Keratinocyte (primary cell): Measurements from ENCODE around the gene SLC30A3. TPM values are rescaled to one million over a fixed set of nuclear protein-coding genes. Genes with fewer than 3 reads are reported as not detected.

ENCODE experiments used
- DNase-seq: peaks from one replicate; pipeline ENCODE4 v3.0.0-alpha.2; 2011; ENCODE audit warnings: low read depth, missing footprints, low spot score
- FAIRE-seq: peaks from 2 replicates; lab custom pipeline; 2011; peaks lifted over from hg19 to GRCh38; lab: Jason Lieb, UNC
- H2AFZ ChIP-seq: 2 replicates; pipeline ENCODE4 v1.6.0; 2012; ENCODE audit warnings: low read length, control low read depth, inconsistent platforms; ENCODE audit not compliant: control insufficient read depth
- H3K27ac ChIP-seq: 2 replicates; pipeline ENCODE4 v1.5.1; 2011; ENCODE audit warnings: low read length; ENCODE audit not compliant: control insufficient read depth, insufficient read depth
- H3K27me3 ChIP-seq: 3 replicates; pipeline ENCODE4 v1.6.0; 2011; ENCODE audit warnings: low read length; ENCODE audit not compliant: control insufficient read depth, insufficient read depth; ENCODE audit errors: extremely low read depth
- H3K36me3 ChIP-seq, 2 experiments: 2 replicates in 1 of 2; 3 replicates in 1 of 2; pipeline ENCODE4 v1.5.1; 2011; ENCODE audit warnings: low read length in 2 of 2, mild to moderate bottlenecking in 1 of 2; ENCODE audit not compliant: control insufficient read depth in 2 of 2, insufficient read depth in 2 of 2; ENCODE audit errors: extremely low read depth in 1 of 2
- H3K4me1 ChIP-seq: 3 replicates; pipeline ENCODE4 v1.5.1; 2011; ENCODE audit warnings: low read length; ENCODE audit not compliant: control insufficient read depth, insufficient read depth; ENCODE audit errors: extremely low read depth
- H3K4me2 ChIP-seq: 3 replicates; pipeline ENCODE4 v1.6.0; 2011; ENCODE audit warnings: low read depth, low read length; ENCODE audit not compliant: control insufficient read depth, insufficient read depth; ENCODE audit errors: extremely low read depth
- H3K4me3 ChIP-seq, 3 experiments: fragments of 200-600 bp in 1 of 3; sonication (generic) in 1 of 3; 2 replicates in 2 of 3; 3 replicates in 1 of 3; pipeline ENCODE4 v1.5.1; 2011 to 2016; ENCODE audit warnings: low read length in 3 of 3, mild to moderate bottlenecking in 3 of 3, control low read depth in 2 of 3, inconsistent platforms in 1 of 3, low read depth in 1 of 3, mixed read lengths in 1 of 3, mixed run types in 1 of 3, moderate library complexity in 1 of 3; ENCODE audit not compliant: control insufficient read depth in 2 of 3, insufficient read depth in 2 of 3; ENCODE audit errors: extremely low read depth in 1 of 3
- H3K79me2 ChIP-seq: 2 replicates; pipeline ENCODE4 v1.6.0; 2012; ENCODE audit warnings: low read length; ENCODE audit not compliant: control insufficient read depth, insufficient read depth
- H3K9ac ChIP-seq: 3 replicates; pipeline ENCODE4 v1.6.0; 2011; ENCODE audit warnings: low read length; ENCODE audit not compliant: control insufficient read depth, insufficient read depth; ENCODE audit errors: extremely low read depth
- H3K9me1 ChIP-seq: 3 replicates; pipeline ENCODE4 v1.6.0; 2011; ENCODE audit warnings: low read length; ENCODE audit not compliant: control insufficient read depth, insufficient read depth; ENCODE audit errors: extremely low read depth
- H3K9me3 ChIP-seq: 2 replicates; pipeline ENCODE4 v1.5.1; 2012; ENCODE audit warnings: low read depth, low read length; ENCODE audit not compliant: control insufficient read depth
- H4K20me1 ChIP-seq: 3 replicates; pipeline ENCODE4 v1.6.0; 2011; ENCODE audit warnings: low read length; ENCODE audit not compliant: control insufficient read depth, insufficient read depth; ENCODE audit errors: extremely low read depth
- CTCF ChIP-seq, 3 experiments: IDR thresholded peaks in 1 of 3; conservative IDR thresholded peaks in 1 of 3; optimal IDR thresholded peaks in 1 of 3; 2 replicates in 2 of 3; 3 replicates in 1 of 3; pipeline versions ENCODE3 to v1.5.1; 2011; ENCODE audit warnings: low read length in 3 of 3, mild to moderate bottlenecking in 3 of 3, moderate library complexity in 2 of 3, control low read depth in 1 of 3, inconsistent platforms in 1 of 3; ENCODE audit not compliant: insufficient read depth in 2 of 3; ENCODE audit errors: extremely low read depth in 1 of 3
- EZH2 ChIP-seq: IDR thresholded peaks from one replicate; pipeline ENCODE4 v1.6.1; 2012; ENCODE audit warnings: inconsistent platforms, mild to moderate bottlenecking, low read length, moderate library complexity
- dilution Hi-C: fragments of 300-500 bp; cut with MboI; formaldehyde crosslinking; loops from one replicate; pipeline ENCODE4 v1.7.0; 2020; ENCODE audit warnings: low sequenced_read_pairs; ENCODE audit not compliant: extremely low pct_ligation_motif_present
- polyA plus RNA-seq, 5 experiments: library from polyadenylated mRNA; depleted of rRNA in 3 of 5; stranded (reverse) in 3 of 5; stranded (forward) in 1 of 5; unstranded in 1 of 5; fragments of >200 nt; gene quantifications; 1 replicate in 1 of 5; 2 replicates in 3 of 5; 3 replicates in 1 of 5; pipeline versions ENCODE4 v1.2.1 to v1.2.3, GENCODE V29; 2011 to 2012; ENCODE audit warnings: missing spikeins in 2 of 5, low read depth in 1 of 5, low replicate concordance in 1 of 5

The SLC30A3 gene
- polyA plus RNA-seq, 1 donor (not counting 4 experiments of a cell fraction or from before 2014, with no cell fraction given), result not detected

GRCh38 chr2:27236626-27237025 is 26.2 kb downstream of the SLC30A3 start:
- no peak overlapping the region for H3K4me2 ChIP-seq
- no peaks in the 10 kb centered on the region for H3K9me3 ChIP-seq
- no peaks in the 10 kb centered on the region for H3K9me1 ChIP-seq
- no peak overlapping the region for H3K27ac ChIP-seq
- H3K27me3 ChIP-seq, result no peaks in the 10 kb centered on the region
- no peak overlapping the region for H3K4me3 ChIP-seq
- no peak overlapping the region for H2AFZ ChIP-seq
- no peaks in the 10 kb centered on the region for H3K4me1 ChIP-seq
- no peaks in the 10 kb centered on the region for H3K79me2 ChIP-seq
- no peak overlapping the region for H3K9ac ChIP-seq
- H3K36me3 ChIP-seq, result peaks cover 55 to 76% of the 10 kb centered on the region in 2 experiments
- TF ChIP-seq CTCF (optimal IDR thresholded peaks at IDR 0.05 in 1 of 3, IDR thresholded peaks at IDR 0.05 in 1 of 3, conservative IDR thresholded peaks at IDR 0.05 in 1 of 3; ENCODE audit: extremely low read depth in 1 of 3, insufficient read depth in 2 of 3, low read length in 3 of 3), result no peak
- TF ChIP-seq EZH2, result no peak
- dilution Hi-C loops, result no loop called here
- no peaks in the 10 kb centered on the region for H4K20me1 ChIP-seq
- no peak for DNase-seq
- FAIRE-seq, result no peak

GRCh38 chr2:27236136-27236535 is 26.7 kb downstream of the SLC30A3 start:
- Histone ChIP-seq H3K79me2 (no peaks in the 10 kb centered on the region), H2AFZ (no peak overlapping the region), H3K4me3 (no peak overlapping the region), H3K4me1 (no peaks in the 10 kb centered on the region), H3K9me3 (no peaks in the 10 kb centered on the region), H3K9me1 (no peaks in the 10 kb centered on the region), H3K9ac (no peak overlapping the region), H3K27me3 (no peaks in the 10 kb centered on the region), H3K4me2 (no peak overlapping the region), H4K20me1 (no peaks in the 10 kb centered on the region), H3K36me3 (peaks cover 55 to 71% of the 10 kb centered on the region in 2 experiments), H3K27ac (no peak overlapping the region)
- TF ChIP-seq CTCF (optimal IDR thresholded peaks at IDR 0.05 in 1 of 3, IDR thresholded peaks at IDR 0.05 in 1 of 3, conservative IDR thresholded peaks at IDR 0.05 in 1 of 3; ENCODE audit: extremely low read depth in 1 of 3, insufficient read depth in 2 of 3, low read length in 3 of 3), result no peak
- no peak for TF ChIP-seq EZH2
- dilution Hi-C loops, result no loop called here
- FAIRE-seq (no peak), DNase-seq (no peak)
